ENCODE measurements around the gene ZNF775.

Gene ZNF775

GRCh38 chr7:150344299-150344698 is 34.8 kb upstream of the ZNF775 start:
- Histone ChIP-seq H3K27ac (ENCODE audit: low read depth, low read length) (no peak overlapping the region), H3K9me3 (ENCODE audit: control insufficient read depth in 1 of 2, low read length in 2 of 2) (no peaks in the 10 kb centered on the region), H3K27me3 (ENCODE audit: control insufficient read depth in 1 of 2, insufficient read depth in 2 of 2, low read length in 2 of 2) (peaks cover 5% of the 10 kb centered on the region in 2 donors), H3K4me3 (ENCODE audit: low read depth in 1 of 2, low read length in 2 of 2) (no peak overlapping the region), H3K9ac (ENCODE audit: low read depth in 1 of 2, low read length in 2 of 2) (no peak overlapping the region), H3K4me1 (ENCODE audit: control insufficient read depth in 1 of 2, insufficient read depth in 2 of 2, low read length in 2 of 2) (peaks cover 11 to 12% of the 10 kb centered on the region in 2 donors), H3K36me3 (ENCODE audit: control insufficient read depth in 1 of 2, insufficient read depth in 2 of 2, low read length in 2 of 2) (no peaks in the 10 kb centered on the region)

- no peak overlapping the region for H3K9ac ChIP-seq (ENCODE audit: low read depth in 1 of 2, low read length in 2 of 2)
- peaks cover 2 to 5% of the 10 kb centered on the region in 2 donors for H3K27me3 ChIP-seq (ENCODE audit: control insufficient read depth in 1 of 2, insufficient read depth in 2 of 2, low read length in 2 of 2)
- no peak overlapping the region for H3K4me3 ChIP-seq (ENCODE audit: low read depth in 1 of 2, low read length in 2 of 2)
- H3K9me3 ChIP-seq (ENCODE audit: control insufficient read depth in 1 of 2, low read length in 2 of 2) = no peaks in the 10 kb centered on the region
- peaks cover 4 to 5% of the 10 kb centered on the region in 2 donors for H3K4me1 ChIP-seq (ENCODE audit: control insufficient read depth in 1 of 2, insufficient read depth in 2 of 2, low read length in 2 of 2)
- H3K27ac ChIP-seq (ENCODE audit: low read depth, low read length) = no peak overlapping the region
- no peaks in the 10 kb centered on the region for H3K36me3 ChIP-seq (ENCODE audit: control insufficient read depth in 1 of 2, insufficient read depth in 2 of 2, low read length in 2 of 2)
These were observed 34.1 kb upstream of the ZNF775 start for GRCh38 chr7:150345012-150345411.

DNA sequence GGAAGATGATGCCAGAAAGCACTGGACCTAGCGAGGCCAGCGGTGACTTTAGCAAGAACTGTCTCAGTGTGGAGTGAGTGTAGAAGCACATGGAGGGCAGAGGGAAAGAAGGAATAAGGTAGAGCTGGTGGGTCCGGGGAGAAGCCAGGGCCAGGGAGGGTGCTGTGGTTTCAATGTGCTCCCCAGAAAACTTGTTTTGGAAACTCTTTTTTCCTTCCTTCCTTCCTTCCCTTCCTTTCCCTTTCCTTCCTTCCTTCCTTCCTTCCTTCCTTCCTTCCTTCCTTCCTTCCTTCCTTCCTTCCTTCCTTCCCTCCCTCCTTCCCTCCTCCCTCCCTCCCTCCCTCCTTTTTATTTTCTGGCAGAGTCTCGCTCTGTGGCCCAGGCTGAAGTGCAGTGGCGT is 32.2 kb upstream of the ZNF775 start:
- Histone ChIP-seq H3K27me3 (ENCODE audit: control insufficient read depth in 1 of 2, insufficient read depth in 2 of 2, low read length in 2 of 2) (no peaks in the 10 kb centered on the region), H3K4me1 (ENCODE audit: control insufficient read depth in 1 of 2, insufficient read depth in 2 of 2, low read length in 2 of 2) (no peaks in the 10 kb centered on the region), H3K36me3 (ENCODE audit: control insufficient read depth in 1 of 2, insufficient read depth in 2 of 2, low read length in 2 of 2) (no peaks in the 10 kb centered on the region), H3K27ac (ENCODE audit: low read depth, low read length) (no peak overlapping the region), H3K9ac (ENCODE audit: low read depth in 1 of 2, low read length in 2 of 2) (no peak overlapping the region), H3K9me3 (ENCODE audit: control insufficient read depth in 1 of 2, low read length in 2 of 2) (no peaks in the 10 kb centered on the region), H3K4me3 (ENCODE audit: low read depth in 1 of 2, low read length in 2 of 2) (no peak overlapping the region)

DNA sequence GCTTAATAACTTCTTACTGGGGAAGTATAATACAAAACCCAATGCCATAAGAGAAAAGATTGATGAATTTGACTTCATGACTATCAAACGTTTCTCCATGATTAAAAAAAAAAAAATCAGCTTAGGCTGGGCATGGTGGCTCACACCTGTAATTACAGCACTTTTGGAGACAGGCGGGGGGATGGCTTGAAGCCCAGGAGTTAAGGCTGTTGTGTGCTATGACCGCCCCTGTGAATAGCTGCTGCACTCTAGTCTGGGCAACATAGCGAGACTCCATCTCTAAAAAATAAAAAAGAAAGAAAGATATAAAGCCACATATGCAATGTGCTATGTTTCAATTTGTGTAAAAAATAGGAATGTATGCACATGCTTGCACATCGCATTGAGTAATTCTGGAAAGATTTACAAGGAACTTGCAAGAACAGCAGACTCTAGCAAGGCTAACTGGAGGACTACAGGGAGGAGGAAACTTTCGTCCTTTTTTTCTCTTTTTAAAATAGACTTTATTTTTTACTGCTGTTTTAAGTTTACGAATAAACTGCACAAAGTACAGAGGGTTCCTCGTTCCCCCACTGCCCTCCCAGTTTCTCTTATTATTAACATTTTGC is 27.4 kb upstream of the ZNF775 start:
- no peaks in the 10 kb centered on the region for H3K27me3 ChIP-seq (ENCODE audit: control insufficient read depth in 1 of 2, insufficient read depth in 2 of 2, low read length in 2 of 2)
- H3K36me3 ChIP-seq (ENCODE audit: control insufficient read depth in 1 of 2, insufficient read depth in 2 of 2, low read length in 2 of 2) = no peaks in the 10 kb centered on the region
- no peak overlapping the region for H3K9ac ChIP-seq (ENCODE audit: low read depth in 1 of 2, low read length in 2 of 2)
- H3K4me3 ChIP-seq (ENCODE audit: low read depth in 1 of 2, low read length in 2 of 2) = no peak overlapping the region
- no peaks in the 10 kb centered on the region for H3K9me3 ChIP-seq (ENCODE audit: control insufficient read depth in 1 of 2, low read length in 2 of 2)
- H3K4me1 ChIP-seq (ENCODE audit: control insufficient read depth in 1 of 2, insufficient read depth in 2 of 2, low read length in 2 of 2) = no peaks in the 10 kb centered on the region
- H3K27ac ChIP-seq (ENCODE audit: low read depth, low read length) = no peak overlapping the region

GRCh38 chr7:150355666-150356059 is 23.5 kb upstream of the ZNF775 start:
- H3K27me3 ChIP-seq (ENCODE audit: control insufficient read depth in 1 of 2, insufficient read depth in 2 of 2, low read length in 2 of 2) = no peaks in the 10 kb centered on the region
- H3K9me3 ChIP-seq (ENCODE audit: control insufficient read depth in 1 of 2, low read length in 2 of 2) = no peaks in the 10 kb centered on the region
- H3K4me1 ChIP-seq (ENCODE audit: control insufficient read depth in 1 of 2, insufficient read depth in 2 of 2, low read length in 2 of 2) = peaks cover 9% of the 10 kb centered on the region in 2 donors
- no peak overlapping the region for H3K4me3 ChIP-seq (ENCODE audit: low read depth in 1 of 2, low read length in 2 of 2)
- no peak overlapping the region for H3K9ac ChIP-seq (ENCODE audit: low read depth in 1 of 2, low read length in 2 of 2)
- no peak overlapping the region for H3K27ac ChIP-seq (ENCODE audit: low read depth, low read length)
- H3K36me3 ChIP-seq (ENCODE audit: control insufficient read depth in 1 of 2, insufficient read depth in 2 of 2, low read length in 2 of 2) = no peaks in the 10 kb centered on the region

DNA sequence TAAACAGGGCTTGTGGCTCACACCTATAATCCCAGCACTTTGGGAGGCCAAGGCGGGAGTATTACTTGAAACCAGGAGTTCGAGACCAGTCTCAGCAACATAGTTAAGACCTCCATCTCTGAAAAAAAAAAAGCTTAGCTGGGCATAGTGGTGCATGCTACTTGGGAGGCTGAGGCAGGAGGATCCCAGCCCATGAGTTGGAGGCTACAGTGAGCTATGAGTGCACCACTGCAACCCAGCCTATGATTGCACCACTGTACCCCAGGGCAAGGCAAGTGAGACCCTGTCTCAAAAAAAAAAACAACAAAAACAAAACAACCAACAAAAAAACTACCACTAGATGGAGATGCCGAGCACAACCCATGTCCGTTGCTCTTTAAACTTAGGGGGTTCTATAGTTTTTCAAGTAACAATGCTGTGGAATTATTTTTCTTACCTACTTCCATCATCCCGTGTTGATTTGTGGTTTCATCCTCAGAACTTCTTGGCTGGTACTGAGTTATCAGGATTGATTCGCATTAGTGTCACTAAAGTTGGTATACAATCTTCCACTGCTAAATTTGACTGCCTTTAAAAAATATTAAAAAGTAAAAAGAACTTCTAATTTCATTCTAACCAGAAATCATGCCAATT is 22.7 kb upstream of the ZNF775 start:
- no peaks in the 10 kb centered on the region for H3K36me3 ChIP-seq (ENCODE audit: control insufficient read depth in 1 of 2, insufficient read depth in 2 of 2, low read length in 2 of 2)
- H3K9ac ChIP-seq (ENCODE audit: low read depth in 1 of 2, low read length in 2 of 2) = no peak overlapping the region
- H3K4me3 ChIP-seq (ENCODE audit: low read depth in 1 of 2, low read length in 2 of 2) = no peak overlapping the region
- H3K27me3 ChIP-seq (ENCODE audit: control insufficient read depth in 1 of 2, insufficient read depth in 2 of 2, low read length in 2 of 2) = no peaks in the 10 kb centered on the region
- H3K27ac ChIP-seq (ENCODE audit: low read depth, low read length) = no peak overlapping the region
- no peaks in the 10 kb centered on the region for H3K9me3 ChIP-seq (ENCODE audit: control insufficient read depth in 1 of 2, low read length in 2 of 2)
- peaks cover 9% of the 10 kb centered on the region in 2 donors for H3K4me1 ChIP-seq (ENCODE audit: control insufficient read depth in 1 of 2, insufficient read depth in 2 of 2, low read length in 2 of 2)

- Histone ChIP-seq H3K9me3 (ENCODE audit: control insufficient read depth in 1 of 2, low read length in 2 of 2) (no peaks in the 10 kb centered on the region), H3K27ac (ENCODE audit: low read depth, low read length) (no peak overlapping the region), H3K4me1 (ENCODE audit: control insufficient read depth in 1 of 2, insufficient read depth in 2 of 2, low read length in 2 of 2) (peaks cover 9% of the 10 kb centered on the region in 2 donors), H3K36me3 (ENCODE audit: control insufficient read depth in 1 of 2, insufficient read depth in 2 of 2, low read length in 2 of 2) (no peaks in the 10 kb centered on the region), H3K4me3 (ENCODE audit: low read depth in 1 of 2, low read length in 2 of 2) (peak overlapping the region in 1 of 2 donors; percentile 11), H3K27me3 (ENCODE audit: control insufficient read depth in 1 of 2, insufficient read depth in 2 of 2, low read length in 2 of 2) (no peaks in the 10 kb centered on the region), H3K9ac (ENCODE audit: low read depth in 1 of 2, low read length in 2 of 2) (no peak overlapping the region)
These were observed 21.9 kb upstream of the ZNF775 start for GRCh38 chr7:150357270-150357669.

DNA sequence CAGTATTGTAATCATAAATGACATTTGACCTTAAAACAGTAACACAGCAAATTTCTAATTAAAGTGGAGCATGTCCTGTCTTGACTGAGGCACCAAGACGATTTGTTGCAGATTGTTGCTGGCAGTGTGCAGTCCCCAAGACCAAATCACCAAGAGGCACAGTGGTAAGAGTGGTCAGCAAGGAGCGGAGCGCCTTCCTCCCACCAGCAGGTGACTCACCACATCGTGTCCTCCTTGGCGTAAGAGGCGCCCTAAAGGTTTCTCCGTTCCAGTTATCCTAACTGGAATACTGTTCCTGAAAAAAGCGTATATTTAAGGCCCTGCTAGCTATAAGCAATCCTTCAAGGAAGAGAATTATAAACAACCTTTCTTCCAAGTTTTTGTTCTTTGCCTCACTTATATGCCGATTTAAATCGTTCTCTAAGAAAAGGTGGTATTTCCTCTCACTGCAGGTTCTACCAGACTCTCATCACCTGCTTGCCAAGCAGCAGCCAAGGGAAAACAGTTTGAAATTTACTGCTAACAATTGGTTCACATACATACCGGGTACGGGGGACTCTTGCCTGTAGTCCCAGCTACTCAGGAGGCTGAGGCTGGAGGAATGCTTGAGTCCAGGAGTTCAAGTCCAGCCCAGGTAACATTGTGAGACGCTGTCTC is 21.2 kb upstream of the ZNF775 start:
- Histone ChIP-seq H3K27ac (ENCODE audit: low read depth, low read length) (no peak overlapping the region), H3K27me3 (ENCODE audit: control insufficient read depth in 1 of 2, insufficient read depth in 2 of 2, low read length in 2 of 2) (no peaks in the 10 kb centered on the region), H3K9ac (ENCODE audit: low read depth in 1 of 2, low read length in 2 of 2) (no peak overlapping the region), H3K4me1 (ENCODE audit: control insufficient read depth in 1 of 2, insufficient read depth in 2 of 2, low read length in 2 of 2) (peaks cover 9% of the 10 kb centered on the region in 2 donors), H3K4me3 (ENCODE audit: low read depth in 1 of 2, low read length in 2 of 2) (peak overlapping the region in 1 of 2 donors; percentile 11), H3K36me3 (ENCODE audit: control insufficient read depth in 1 of 2, insufficient read depth in 2 of 2, low read length in 2 of 2) (no peaks in the 10 kb centered on the region), H3K9me3 (ENCODE audit: control insufficient read depth in 1 of 2, low read length in 2 of 2) (no peaks in the 10 kb centered on the region)

GRCh38 chr7:150358433-150358832 is 20.7 kb upstream of the ZNF775 start:
- H3K4me1 ChIP-seq (ENCODE audit: control insufficient read depth in 1 of 2, insufficient read depth in 2 of 2, low read length in 2 of 2) = peaks cover 9% of the 10 kb centered on the region in 2 donors
- H3K36me3 ChIP-seq (ENCODE audit: control insufficient read depth in 1 of 2, insufficient read depth in 2 of 2, low read length in 2 of 2) = no peaks in the 10 kb centered on the region
- H3K27ac ChIP-seq (ENCODE audit: low read depth, low read length) = no peak overlapping the region
- H3K9me3 ChIP-seq (ENCODE audit: control insufficient read depth in 1 of 2, low read length in 2 of 2) = no peaks in the 10 kb centered on the region
- H3K4me3 ChIP-seq (ENCODE audit: low read depth in 1 of 2, low read length in 2 of 2) = no peak overlapping the region
- no peaks in the 10 kb centered on the region for H3K27me3 ChIP-seq (ENCODE audit: control insufficient read depth in 1 of 2, insufficient read depth in 2 of 2, low read length in 2 of 2)
- H3K9ac ChIP-seq (ENCODE audit: low read depth in 1 of 2, low read length in 2 of 2) = no peak overlapping the region

DNA sequence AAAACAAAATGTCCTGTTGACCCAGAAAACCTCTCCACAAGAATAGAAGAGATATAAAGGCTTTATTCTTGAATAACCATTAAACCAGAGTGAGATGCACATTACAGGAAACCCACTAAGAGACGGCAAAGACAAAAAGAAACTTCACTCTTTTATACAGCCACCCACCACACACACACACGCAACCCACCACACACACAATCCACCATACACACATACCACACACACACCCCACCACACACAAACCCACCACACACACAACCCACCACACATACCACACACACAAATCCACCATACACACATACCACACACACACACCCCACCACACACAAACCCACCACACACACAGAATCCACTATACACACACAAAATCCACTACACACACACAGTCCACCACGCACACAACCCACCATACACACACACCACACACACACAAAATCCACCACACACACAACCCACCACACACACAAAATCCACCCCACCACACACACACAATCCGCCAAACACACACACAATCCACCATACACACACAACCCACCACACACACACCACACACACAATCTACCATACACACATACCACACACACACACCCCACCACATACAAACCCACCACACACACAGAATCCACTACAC is 20.0 kb upstream of the ZNF775 start:
- Histone ChIP-seq H3K27ac (ENCODE audit: low read depth, low read length) (no peak overlapping the region), H3K36me3 (ENCODE audit: control insufficient read depth in 1 of 2, insufficient read depth in 2 of 2, low read length in 2 of 2) (no peaks in the 10 kb centered on the region), H3K9ac (ENCODE audit: low read depth in 1 of 2, low read length in 2 of 2) (no peak overlapping the region), H3K27me3 (ENCODE audit: control insufficient read depth in 1 of 2, insufficient read depth in 2 of 2, low read length in 2 of 2) (no peaks in the 10 kb centered on the region), H3K9me3 (ENCODE audit: control insufficient read depth in 1 of 2, low read length in 2 of 2) (no peaks in the 10 kb centered on the region), H3K4me1 (ENCODE audit: control insufficient read depth in 1 of 2, insufficient read depth in 2 of 2, low read length in 2 of 2) (peaks cover 9 to 12% of the 10 kb centered on the region in 2 donors), H3K4me3 (ENCODE audit: low read depth in 1 of 2, low read length in 2 of 2) (no peak overlapping the region)
